ENCODE results near the gene KLF6. TPM values are rescaled to one million over a fixed set of nuclear protein-coding genes. Genes with fewer than 3 reads are reported as not detected.

The KLF6 gene
- total RNA-seq, 1 donor from 2014 or later = 95.5 TPM

DNA sequence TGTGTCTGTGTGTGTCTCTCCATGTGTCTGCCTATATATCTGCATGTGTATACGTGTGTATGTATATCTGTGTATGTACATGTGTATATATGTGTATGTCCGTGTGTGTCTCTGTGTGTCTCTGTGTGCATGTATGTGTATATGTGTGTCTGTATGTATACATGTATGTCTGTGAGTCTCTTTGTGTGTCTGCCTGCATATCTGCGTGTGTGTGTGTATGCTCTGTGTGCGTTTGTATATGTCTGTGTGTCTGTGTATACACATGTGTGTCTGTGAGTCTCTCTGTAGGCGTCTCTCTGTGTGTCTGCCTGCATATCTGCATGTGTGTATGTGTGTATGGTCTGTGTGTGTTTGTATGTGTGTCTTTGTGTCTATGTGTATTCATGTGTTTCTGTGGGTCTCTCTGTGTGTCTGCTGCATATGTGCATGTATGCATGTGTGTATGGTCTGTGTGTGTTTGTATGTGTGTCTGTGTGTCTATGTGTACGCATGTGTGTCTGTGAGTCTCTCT lies 23.7 kb upstream of the KLF6 start:
- peaks cover 57% of the 10 kb centered on the region for H3K4me1 Mint-ChIP-seq (ENCODE audit: low read depth)
- no peaks in the 10 kb centered on the region for H3K9me3 Mint-ChIP-seq (ENCODE audit: low read depth)

GRCh38 chr10:3807928-3808496 lies 23.0 kb upstream of the KLF6 start:
- no peaks in the 10 kb centered on the region for H3K9me3 Mint-ChIP-seq (ENCODE audit: low read depth)
- TF ChIP-seq, protein P1, sequence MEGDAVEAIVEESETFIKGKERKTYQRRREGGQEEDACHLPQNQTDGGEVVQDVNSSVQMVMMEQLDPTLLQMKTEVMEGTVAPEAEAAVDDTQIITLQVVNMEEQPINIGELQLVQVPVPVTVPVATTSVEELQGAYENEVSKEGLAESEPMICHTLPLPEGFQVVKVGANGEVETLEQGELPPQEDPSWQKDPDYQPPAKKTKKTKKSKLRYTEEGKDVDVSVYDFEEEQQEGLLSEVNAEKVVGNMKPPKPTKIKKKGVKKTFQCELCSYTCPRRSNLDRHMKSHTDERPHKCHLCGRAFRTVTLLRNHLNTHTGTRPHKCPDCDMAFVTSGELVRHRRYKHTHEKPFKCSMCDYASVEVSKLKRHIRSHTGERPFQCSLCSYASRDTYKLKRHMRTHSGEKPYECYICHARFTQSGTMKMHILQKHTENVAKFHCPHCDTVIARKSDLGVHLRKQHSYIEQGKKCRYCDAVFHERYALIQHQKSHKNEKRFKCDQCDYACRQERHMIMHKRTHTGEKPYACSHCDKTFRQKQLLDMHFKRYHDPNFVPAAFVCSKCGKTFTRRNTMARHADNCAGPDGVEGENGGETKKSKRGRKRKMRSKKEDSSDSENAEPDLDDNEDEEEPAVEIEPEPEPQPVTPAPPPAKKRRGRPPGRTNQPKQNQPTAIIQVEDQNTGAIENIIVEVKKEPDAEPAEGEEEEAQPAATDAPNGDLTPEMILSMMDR (IDR thresholded peaks at IDR 0.05; ENCODE audit: unreplicated experiment) = no peak
- no peak for DNase-seq (ENCODE audit: low spot score, unreplicated experiment)
- H3K27me3 Mint-ChIP-seq = no peaks in the 10 kb centered on the region
- H3K36me3 Mint-ChIP-seq (ENCODE audit: insufficient read depth) = no peaks in the 10 kb centered on the region
- peak overlapping the region; percentile 91 for H3K27ac Mint-ChIP-seq
- H3K4me1 Mint-ChIP-seq (ENCODE audit: low read depth) = peaks cover 61% of the 10 kb centered on the region
- H3K4me3 Mint-ChIP-seq (ENCODE audit: low read depth) = no peak overlapping the region

More for the DNA sequence above, 23.7 kb upstream of the KLF6 start:
- Mint-ChIP-seq H3K4me3 (ENCODE audit: low read depth) (no peak overlapping the region), H3K27ac (peak overlapping the region; percentile 59), H3K36me3 (ENCODE audit: insufficient read depth) (no peaks in the 10 kb centered on the region), H3K27me3 (no peaks in the 10 kb centered on the region)
- no peak for DNase-seq (ENCODE audit: low spot score, unreplicated experiment)
- TF ChIP-seq, protein P1 (IDR thresholded peaks at IDR 0.05; ENCODE audit: unreplicated experiment) = no peak

GRCh38 chr10:3807211-3807927 lies 22.4 kb upstream of the KLF6 start:
- no peaks in the 10 kb centered on the region for H3K36me3 Mint-ChIP-seq (ENCODE audit: insufficient read depth)
- no peak overlapping the region for H3K27ac Mint-ChIP-seq
- no peaks in the 10 kb centered on the region for H3K27me3 Mint-ChIP-seq
- H3K4me3 Mint-ChIP-seq (ENCODE audit: low read depth) = no peak overlapping the region
- H3K4me1 Mint-ChIP-seq (ENCODE audit: low read depth) = peaks cover 61% of the 10 kb centered on the region
- H3K9me3 Mint-ChIP-seq (ENCODE audit: low read depth) = no peaks in the 10 kb centered on the region
- DNase-seq (ENCODE audit: low spot score, unreplicated experiment) = no peak
- TF ChIP-seq, protein P1 (IDR thresholded peaks at IDR 0.05; ENCODE audit: unreplicated experiment) = no peak

GRCh38 chr10:3806603-3807002 lies 21.6 kb upstream of the KLF6 start:
- peak overlapping the region; percentile 21 for H3K27ac Mint-ChIP-seq
- TF ChIP-seq, protein P1 (IDR thresholded peaks at IDR 0.05; ENCODE audit: unreplicated experiment) = no peak

DNA sequence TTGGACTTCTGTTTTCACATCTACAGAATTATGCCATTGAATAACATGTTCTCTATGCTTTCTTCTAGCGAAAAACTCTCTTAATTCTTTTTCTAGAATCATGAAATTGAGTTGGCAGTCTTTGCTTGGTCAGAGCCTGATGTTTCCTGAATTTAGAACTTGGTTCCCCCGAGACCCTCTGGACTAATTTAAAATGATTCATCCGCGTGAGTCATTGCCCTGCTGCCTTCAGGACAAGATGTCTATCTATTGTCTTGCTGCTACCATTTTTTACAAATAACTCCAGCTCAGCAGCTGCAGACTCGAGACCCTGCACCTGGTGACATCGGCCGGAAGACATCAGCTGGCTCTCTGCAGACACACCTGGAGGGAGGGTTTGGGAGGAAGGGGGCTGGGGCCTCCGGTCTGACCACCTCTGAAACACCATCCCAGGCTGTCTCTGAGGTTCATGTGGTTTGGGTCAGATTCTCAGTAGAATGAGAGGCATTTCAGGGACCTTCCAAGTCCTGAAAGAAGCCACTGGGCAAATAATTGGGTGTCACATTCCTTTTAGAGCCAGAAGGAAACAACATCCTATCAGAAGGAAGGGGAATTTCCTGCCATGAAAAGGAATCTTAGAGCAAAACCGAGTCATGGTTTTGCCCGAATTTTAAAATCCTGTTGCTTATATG lies 20.9 kb upstream of the KLF6 start:
- TF ChIP-seq, protein P1 (IDR thresholded peaks at IDR 0.05; ENCODE audit: unreplicated experiment) = no peak
- no peak overlapping the region for H3K27ac Mint-ChIP-seq
- H3K9me3 Mint-ChIP-seq (ENCODE audit: low read depth) = no peaks in the 10 kb centered on the region
- H3K27me3 Mint-ChIP-seq = no peaks in the 10 kb centered on the region
- DNase-seq (ENCODE audit: low spot score, unreplicated experiment) = no peak
- H3K36me3 Mint-ChIP-seq (ENCODE audit: insufficient read depth) = no peaks in the 10 kb centered on the region
- no peak overlapping the region for H3K4me3 Mint-ChIP-seq (ENCODE audit: low read depth)
- peaks cover 61% of the 10 kb centered on the region for H3K4me1 Mint-ChIP-seq (ENCODE audit: low read depth)

More at GRCh38 chr10:3806603-3807002, 21.6 kb upstream of the KLF6 start:
- H3K27me3 Mint-ChIP-seq = no peaks in the 10 kb centered on the region
- H3K9me3 Mint-ChIP-seq (ENCODE audit: low read depth) = no peaks in the 10 kb centered on the region
- H3K36me3 Mint-ChIP-seq (ENCODE audit: insufficient read depth) = no peaks in the 10 kb centered on the region
- H3K4me3 Mint-ChIP-seq (ENCODE audit: low read depth) = no peak overlapping the region
- H3K4me1 Mint-ChIP-seq (ENCODE audit: low read depth) = peaks cover 61% of the 10 kb centered on the region
- no peak for DNase-seq (ENCODE audit: low spot score, unreplicated experiment)
